Measurements from ENCODE around the gene GPX7.
"Not testable (repeated sequence)": the region's sequence is repeated elsewhere in the genome, so short reads cannot be mapped to it uniquely, and the experiment has no call there.

The GPX7 gene

DNA sequence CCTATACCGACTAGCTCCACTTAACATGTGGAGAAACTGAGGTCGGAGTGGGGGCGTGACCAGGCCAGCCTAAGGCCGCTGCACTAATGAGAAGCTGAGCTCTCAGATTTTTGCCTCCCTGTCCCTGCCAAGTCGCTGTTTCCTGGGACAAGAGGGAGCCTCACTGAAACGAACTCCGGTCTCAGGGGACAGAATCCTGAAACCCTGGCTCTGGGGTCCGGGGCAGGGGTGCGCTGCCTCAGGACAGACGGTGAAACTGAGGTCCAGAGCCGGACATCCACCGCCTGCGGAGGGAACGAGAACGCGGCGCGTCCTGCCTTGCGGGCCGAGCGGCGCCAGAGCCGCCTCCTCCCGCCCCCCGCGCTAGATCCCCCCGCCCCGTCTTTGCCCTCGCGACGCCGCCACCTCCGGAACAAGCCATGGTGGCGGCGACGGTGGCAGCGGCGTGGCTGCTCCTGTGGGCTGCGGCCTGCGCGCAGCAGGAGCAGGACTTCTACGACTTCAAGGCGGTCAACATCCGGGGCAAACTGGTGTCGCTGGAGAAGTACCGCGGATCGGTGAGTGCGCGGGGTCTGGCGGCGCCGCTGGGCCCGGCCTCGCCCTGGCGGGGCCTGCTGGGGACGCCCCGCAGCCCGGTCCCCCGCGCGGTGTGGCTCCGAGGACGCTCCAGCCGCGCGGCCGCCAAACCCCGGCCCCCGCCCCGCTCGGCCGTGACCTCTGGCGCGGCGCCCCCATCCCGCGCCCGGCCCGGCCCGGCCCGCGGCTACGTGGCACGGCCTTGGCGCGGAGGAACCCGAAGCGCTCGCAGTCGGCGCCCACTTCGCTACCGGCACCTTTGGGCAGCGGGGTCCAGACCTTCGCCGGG is at the start of gene GPX7:
GPX7 (plus strand) TSS at position 381 of the 865 bp plus-strand sequence; CDS start at position 420, 39 bp downstream.
- peak; percentile 46 to 70 for DNase-seq

- peak; percentile 79 to 83 for DNase-seq
These were observed 49.4 kb upstream of the GPX7 start, which contains the start of gene TUT4 for GRCh38 chr1:52552505-52553361. TSS of gene TUT4 (minus strand) at chr1:52553092. CDS start at chr1:52526280, 26,812 bp downstream.

DNA sequence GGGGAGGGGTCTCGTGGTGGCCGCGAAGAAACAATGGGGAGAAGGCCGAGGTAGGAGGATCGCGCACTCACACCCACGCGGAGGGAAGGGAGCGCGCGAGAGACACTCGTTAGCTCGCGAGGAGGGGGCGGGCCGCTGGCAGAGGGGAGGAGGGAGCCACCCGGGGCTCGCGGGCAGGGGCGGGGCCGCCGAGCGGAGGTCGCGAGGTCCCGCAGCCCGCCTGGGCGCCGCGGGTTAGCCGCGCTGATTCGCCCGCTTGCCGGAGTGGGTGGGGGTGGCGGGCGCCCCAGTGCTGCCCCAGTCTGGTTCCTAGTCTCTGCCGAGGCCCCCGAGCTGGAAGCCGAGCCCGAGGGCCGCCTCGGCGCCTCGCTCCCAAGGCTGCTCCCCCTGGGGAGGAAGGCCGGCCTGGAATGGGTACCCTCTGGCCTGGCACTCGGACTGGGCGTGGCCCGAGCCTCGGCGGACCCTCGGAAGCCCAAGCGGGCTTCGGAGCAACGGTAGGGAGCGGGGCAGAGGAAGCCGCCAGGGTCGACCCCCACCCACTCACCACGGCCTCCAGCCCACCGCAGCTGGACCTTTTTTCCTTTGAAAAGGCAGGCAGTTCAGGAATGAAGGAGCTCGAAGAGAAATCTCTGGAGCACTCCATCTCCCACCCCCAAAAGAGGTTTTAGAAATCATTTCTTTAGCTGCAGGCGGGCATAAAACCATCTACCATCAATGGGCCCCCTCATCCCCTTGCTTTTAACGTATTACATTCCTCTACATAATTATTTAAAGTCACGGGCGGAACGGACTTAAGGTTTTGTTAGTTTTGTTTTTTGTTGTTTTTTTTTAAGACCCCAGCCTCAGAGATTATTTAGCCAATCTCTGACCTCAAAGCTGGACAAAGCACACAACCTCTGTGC is 48.6 kb upstream of the GPX7 start:
- DNase-seq: peak; percentile 89 to 92

GRCh38 chr1:52554267-52554640 is 47.9 kb upstream of the GPX7 start:
- DNase-seq: no peak

- DNase-seq: no peak
These were observed 47.4 kb upstream of the GPX7 start for GRCh38 chr1:52554756-52555155.

DNA sequence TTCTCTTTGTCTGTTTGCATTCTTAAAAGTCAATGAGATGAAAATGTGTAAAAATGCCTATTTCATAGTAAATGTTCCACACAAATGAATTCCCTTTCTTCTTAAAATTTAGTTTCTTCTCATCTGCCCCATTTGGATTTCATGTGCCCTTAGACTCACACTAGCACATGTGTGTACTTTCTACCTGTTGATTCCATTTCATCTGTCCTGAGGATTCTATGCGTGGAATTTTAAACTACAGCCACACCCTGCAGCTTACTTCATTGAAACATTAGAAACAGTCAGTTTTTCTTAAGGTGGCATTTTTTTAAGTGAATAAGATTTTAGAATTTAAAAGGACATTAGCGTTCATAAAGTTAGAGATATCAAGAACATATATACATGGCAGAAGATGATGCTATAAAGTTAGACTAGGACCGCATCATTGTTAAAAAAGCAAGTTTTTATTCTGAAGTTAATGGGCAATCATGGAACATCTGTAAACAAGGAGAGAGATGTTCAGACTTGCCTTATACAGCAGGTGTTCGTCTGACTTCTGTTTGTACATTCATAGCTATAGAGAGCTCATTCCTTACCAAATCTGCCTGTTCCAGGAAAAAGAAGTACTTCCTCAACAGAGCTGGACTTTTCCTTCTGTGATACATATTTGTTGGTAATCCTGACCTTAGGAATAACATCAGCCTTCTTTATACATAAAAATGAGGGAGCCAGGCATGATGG is 45.4 kb upstream of the GPX7 start:
- DNase-seq: no peak

DNA sequence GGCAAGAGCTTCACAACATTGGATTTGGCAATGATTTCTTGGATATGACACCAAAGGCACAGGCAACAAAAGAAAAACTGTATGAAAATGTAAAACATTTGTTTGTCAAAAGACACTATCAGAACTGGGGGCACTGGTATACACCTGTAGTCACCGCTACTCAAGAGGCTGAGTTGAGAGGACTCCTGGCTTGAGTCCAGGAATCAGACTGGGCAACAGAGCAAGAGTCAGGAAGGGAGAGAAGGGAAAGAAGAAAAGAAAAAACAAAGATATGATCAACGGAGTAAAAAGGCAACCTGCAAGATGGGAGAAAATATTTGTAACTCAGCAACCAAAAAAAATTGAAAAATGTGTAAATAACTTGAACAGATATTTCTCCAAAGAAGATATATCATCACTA is 43.2 kb upstream of the GPX7 start:
- DNase-seq: no peak

DNA sequence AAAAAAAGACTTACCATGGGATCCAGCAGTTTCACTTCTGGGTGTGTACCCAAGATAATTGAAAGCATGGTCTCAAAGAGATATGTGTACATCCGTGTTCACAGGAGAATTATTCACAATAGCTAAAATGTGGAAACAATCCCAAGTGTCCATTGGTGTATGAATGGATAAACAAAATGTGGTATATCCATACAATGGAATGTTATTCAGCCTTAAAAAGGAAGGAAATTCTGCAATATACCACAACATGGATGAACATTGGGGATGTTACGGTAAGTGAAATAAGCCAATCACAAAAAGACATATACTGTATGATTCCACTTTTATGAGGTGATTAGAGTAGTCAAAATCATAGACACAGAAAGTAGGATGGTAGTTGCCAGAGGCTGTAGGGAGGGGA is 42.3 kb upstream of the GPX7 start:
- no peak for DNase-seq

DNA sequence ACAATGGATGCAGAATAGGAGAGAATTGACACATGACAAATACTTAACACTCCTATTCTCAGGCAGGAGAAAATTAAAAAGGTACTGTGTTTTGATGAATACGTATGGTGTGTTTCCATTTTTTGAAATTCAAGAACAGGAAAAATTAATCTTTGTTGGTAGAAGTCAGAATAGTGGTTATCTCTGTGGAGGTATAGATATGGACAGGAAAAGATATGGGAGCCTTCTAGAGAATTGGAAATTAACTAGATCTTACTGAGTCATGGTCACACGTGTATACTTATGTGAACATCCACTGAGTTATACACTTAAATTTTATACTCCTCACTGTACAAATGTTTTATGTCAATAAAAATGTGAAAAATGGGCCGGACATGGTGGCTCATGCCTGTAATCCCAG is 39.4 kb upstream of the GPX7 start:
- no peak for DNase-seq

DNA sequence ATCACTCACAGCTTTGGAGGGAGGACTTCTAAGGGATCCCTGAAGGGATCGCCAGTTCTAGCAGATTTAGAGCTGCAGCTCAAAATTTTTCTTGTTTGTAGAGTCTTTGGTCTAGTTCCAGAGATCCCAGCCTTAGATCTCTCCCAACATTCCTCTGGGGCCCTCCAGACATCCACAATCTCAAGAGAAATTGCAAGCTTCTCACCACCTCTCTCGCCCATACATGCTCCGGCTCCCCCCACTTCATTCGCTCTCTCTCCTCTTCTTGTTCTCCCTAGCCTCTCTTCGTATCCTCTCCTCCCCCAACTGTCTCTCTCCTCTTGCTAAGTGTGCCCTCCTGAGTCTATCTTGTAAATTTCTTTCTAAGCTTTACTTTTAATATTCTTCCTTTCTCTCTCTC is 34.2 kb upstream of the GPX7 start:
- DNase-seq: no peak

- DNase-seq: no peak
These were observed 32.5 kb upstream of the GPX7 start for GRCh38 chr1:52569449-52570210.

DNA sequence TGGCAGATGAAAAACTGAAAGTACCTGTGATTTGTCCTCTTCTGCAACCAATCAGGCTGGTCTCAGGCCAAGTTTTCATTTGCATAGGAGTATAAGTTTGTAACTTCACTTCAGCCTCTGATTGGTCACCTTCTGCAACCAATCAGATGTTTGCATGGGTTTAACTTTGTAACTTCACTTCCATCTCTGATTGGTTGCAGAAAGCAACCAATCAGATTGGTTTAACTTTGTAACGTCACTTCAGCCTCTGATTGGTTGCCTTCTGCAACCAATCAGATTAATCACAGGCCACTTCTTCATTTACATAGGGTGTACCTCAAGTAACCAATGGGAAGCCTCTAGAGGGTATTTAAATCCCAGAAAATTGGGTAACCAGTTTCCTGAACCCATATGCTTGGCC is 30.4 kb upstream of the GPX7 start:
- DNase-seq: peak in 1 of 2 donors; percentile 12

- no peak for DNase-seq
These were observed 29.8 kb upstream of the GPX7 start for GRCh38 chr1:52572387-52572786.

DNA sequence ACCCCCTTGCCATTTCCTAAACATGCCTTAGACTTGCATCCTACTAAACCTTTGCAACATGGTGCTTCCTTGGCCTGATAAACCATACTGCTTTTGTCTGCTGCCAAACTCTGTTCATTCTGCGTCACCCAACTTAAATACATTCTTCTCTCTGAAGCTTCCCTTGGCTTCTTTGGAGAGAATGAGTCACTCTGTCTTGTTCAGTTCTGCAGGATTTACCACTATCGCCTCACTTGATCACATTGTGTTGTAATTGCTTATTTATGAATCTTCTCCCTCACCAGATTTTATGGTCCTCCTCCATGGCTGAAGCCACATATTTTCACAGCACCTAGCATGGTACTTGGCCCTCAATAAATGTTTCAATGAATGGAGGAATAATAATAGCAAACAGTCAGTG is 27.6 kb upstream of the GPX7 start:
- DNase-seq: no peak

- DNase-seq: no peak
These were observed 26.1 kb upstream of the GPX7 start for GRCh38 chr1:52576074-52576473.

GRCh38 chr1:52578066-52578465 is 24.1 kb upstream of the GPX7 start:
- not testable (repeated sequence) for DNase-seq

DNA sequence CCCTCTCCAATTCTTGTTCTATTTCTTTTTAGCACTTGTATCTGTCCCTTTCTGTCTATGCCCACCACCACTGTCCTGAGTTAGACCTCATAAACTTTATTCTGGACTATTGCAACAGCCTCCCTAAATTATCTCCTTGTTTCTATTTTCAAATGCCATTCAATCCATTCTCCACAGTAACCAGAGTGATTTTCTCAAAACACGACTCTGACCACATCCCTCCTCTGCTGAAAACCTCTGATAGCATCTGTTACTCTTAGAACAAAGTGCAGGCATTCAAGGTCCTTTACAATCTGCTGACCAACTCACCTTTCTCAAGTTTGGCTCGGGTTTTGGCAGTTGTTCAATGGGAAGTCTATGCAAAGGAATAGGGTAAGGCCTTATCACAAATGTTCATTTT is 22.8 kb upstream of the GPX7 start:
- DNase-seq: no peak

GRCh38 chr1:52580283-52580682 is 21.9 kb upstream of the GPX7 start:
- DNase-seq: no peak

DNA sequence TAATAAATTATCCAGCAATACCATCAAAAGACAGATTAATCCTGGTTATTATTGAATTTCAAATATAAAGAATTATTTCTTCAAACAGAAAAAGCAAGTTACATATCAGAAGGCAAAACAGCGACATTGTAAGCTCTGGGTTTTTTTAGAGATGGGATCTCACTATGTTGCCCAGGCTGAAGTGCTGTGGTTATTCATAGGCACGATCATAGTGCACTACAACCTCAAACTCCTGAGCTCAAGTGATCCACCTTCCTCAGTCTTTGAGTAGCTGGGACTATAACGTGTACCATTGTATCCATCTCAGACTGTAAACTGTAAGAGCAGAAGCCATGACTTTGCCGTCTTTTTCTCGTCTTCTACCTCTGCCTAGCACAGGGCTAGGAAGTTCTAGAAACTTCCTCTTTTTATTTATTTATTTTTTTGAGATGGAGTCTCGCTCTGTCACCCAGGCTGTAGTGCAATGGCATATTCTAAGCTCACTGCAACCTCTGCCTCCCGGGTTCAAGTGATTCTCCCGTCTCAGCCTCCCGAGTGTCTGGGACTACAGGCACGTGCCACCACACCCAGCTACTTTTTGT is 20.0 kb upstream of the GPX7 start:
- no peak for DNase-seq

DNA sequence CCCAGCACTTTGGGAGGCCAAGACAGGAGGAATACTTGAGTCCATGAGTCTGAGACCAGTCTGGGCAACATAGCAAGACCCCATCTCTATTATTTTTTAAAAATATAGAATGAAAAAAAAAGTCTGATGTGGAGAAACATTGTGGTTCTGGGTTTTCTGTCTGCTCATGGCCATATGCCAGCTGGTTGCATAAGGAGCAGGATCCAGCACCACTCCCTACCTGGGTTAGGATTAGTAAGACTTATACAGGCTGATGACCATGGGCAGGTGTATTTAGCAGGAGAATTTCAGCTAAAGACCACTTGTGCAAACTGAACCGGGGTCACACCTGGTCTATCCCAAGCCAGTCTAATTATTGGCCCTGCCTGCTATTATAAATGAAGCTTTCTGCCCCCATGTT is 16.7 kb upstream of the GPX7 start:
- no peak for DNase-seq

GRCh38 chr1:52588027-52588426 is 14.1 kb upstream of the GPX7 start:
- DNase-seq: no peak

Measured in CD4-positive, alpha-beta T cell treated with Interferon alpha-2 for 1 hour (primary cell).